ENCODE results near the gene PPM1H. TPM values are rescaled to one million over a fixed set of nuclear protein-coding genes. Genes with fewer than 3 reads are reported as not detected.
"Not testable (repeated sequence)": the region's sequence is repeated elsewhere in the genome, so short reads cannot be mapped to it uniquely, and the experiment has no call there.

Gene PPM1H
- polyA plus RNA-seq, 1 of the 3 experiments (the other 2 are of a cell fraction): 0.13 TPM

- no peak for TF ChIP-seq NFIC (IDR thresholded peaks at IDR 0.05; ENCODE audit: borderline replicate concordance)
- TF ChIP-seq USF2 (IDR thresholded peaks at IDR 0.05; ENCODE audit: borderline replicate concordance, low read depth, low read length): no peak
- TF ChIP-seq POLR2AphosphoS5 (IDR thresholded peaks at IDR 0.05; ENCODE audit: low read depth, low read length): no peak
- peak; percentile 57 for TF ChIP-seq FOSL2 (IDR thresholded peaks at IDR 0.05; ENCODE audit: borderline replicate concordance, low read depth)
- TF ChIP-seq CTCF (IDR thresholded peaks at IDR 0.05): no peak
- TF ChIP-seq EZH2phosphoT487 (IDR thresholded peaks at IDR 0.05; ENCODE audit: borderline replicate concordance, low read depth): no peak
- no peak for TF ChIP-seq RCOR1 (IDR thresholded peaks at IDR 0.05; ENCODE audit: low read length)
- no peak for TF ChIP-seq GATA2 (CRISPR knock-in tag; IDR thresholded peaks at IDR 0.05)
Observed at GRCh38 chr12:62731055-62731820, 203.7 kb downstream of the PPM1H start (continued).

DNA sequence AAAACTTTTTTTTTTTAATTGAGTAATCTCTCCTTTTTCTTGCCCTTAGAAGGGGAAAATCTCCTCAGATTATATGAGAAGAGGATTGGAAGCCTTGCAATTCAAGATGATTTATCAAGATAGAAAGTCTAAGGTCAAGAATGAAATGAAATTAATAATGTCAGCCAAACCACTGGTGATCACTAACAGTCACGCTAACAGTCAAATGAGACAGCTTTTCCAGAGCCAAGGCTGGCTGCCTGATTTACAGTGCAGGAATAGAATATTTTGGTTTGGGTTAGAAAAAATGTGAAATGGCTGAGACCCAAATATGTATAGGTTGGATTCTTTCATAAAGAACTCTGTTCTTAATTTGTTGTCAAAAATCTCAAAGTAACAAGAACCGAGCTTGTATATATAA lies 204.3 kb downstream of the PPM1H start:
- H4K20me1 ChIP-seq (ENCODE audit: insufficient read depth): no peaks in the 10 kb centered on the region
- peaks cover 40% of the 10 kb centered on the region for H3F3A ChIP-seq (replicated peaks; ENCODE audit: insufficient read depth)
- peak overlapping the region in 1 of 2 experiments; percentile 1; a peak in 1 of 4 replicates for H3K4me3 ChIP-seq (ENCODE audit: low read depth in 2 of 2, low read length in 1 of 2)
- peak overlapping the region; percentile 57; the same call in 1 of the 2 replicates for H2AFZ ChIP-seq (ENCODE audit: low read depth)
- peak overlapping the region; percentile 82 to 86; a peak in 3 of 4 replicates for H3K27ac ChIP-seq (ENCODE audit: low read depth in 2 of 2, low read length in 1 of 2)
- no peak for DNase-seq
- ChIA-PET POLR2A (no interaction called here), CTCF (interaction anchor here (0.6 to 1.0 kb wide), 2 partner anchors 63 to 681 kb away, joined by 3 to 4 read pairs; no protein-coding TSS in a partner anchor)
- H3K9me3 ChIP-seq: no peaks in the 10 kb centered on the region
- peak overlapping the region; percentile 49; the same call in 1 of the 2 replicates for H3K9ac ChIP-seq
- peaks cover 0 to 24% of the 10 kb centered on the region in 2 experiments; a peak in 3 of 4 replicates for H3K4me1 ChIP-seq (ENCODE audit: control insufficient read depth in 1 of 2, insufficient read depth in 2 of 2, low read depth in 1 of 2, low read length in 1 of 2)
- peak; percentile 26; the same call in 1 of the 2 replicates for TF ChIP-seq RXRA (IDR thresholded peaks at IDR 0.05; ENCODE audit: borderline replicate concordance, low read depth)
- no peak for TF ChIP-seq USF2 (IDR thresholded peaks at IDR 0.05; ENCODE audit: borderline replicate concordance, low read depth, low read length)
- peak; percentile 76 for TF ChIP-seq TCF12 (IDR thresholded peaks at IDR 0.05)
- TF ChIP-seq SMC3 (IDR thresholded peaks at IDR 0.05; ENCODE audit: low read depth, low read length): no peak
- peak; percentile 89 for TF ChIP-seq PBX3 (IDR thresholded peaks at IDR 0.05)
- TF ChIP-seq, protein P1, sequence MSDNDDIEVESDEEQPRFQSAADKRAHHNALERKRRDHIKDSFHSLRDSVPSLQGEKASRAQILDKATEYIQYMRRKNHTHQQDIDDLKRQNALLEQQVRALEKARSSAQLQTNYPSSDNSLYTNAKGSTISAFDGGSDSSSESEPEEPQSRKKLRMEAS (IDR thresholded peaks at IDR 0.05; ENCODE audit: low read depth): no peak
- no peak; the same call in 1 of the 2 replicates for TF ChIP-seq FOSL2 (IDR thresholded peaks at IDR 0.05; ENCODE audit: borderline replicate concordance, low read depth)
- peak; percentile 25 to 65; a peak in 1 of 4 replicates for TF ChIP-seq EP300 (IDR thresholded peaks at IDR 0.05; ENCODE audit: borderline replicate concordance in 1 of 2, low read depth in 1 of 2, low read length in 1 of 2)
- 0 out of 2 replicates have a peak, but pooled peaks have one; percentile 12 for TF ChIP-seq FOXM1 (IDR thresholded peaks at IDR 0.05; ENCODE audit: low read depth)
- TF ChIP-seq JUND (IDR thresholded peaks at IDR 0.05): peak; percentile 54
- 0 out of 2 replicates have a peak, but pooled peaks have one; percentile 53 for TF ChIP-seq NFIC (IDR thresholded peaks at IDR 0.05; ENCODE audit: borderline replicate concordance)
- no peaks in the 10 kb centered on the region for H3K27me3 ChIP-seq (ENCODE audit: insufficient read depth)
- no peaks in the 10 kb centered on the region for H3K36me3 ChIP-seq (replicated peaks in 1 of 2; ENCODE audit: control insufficient read depth in 1 of 2, insufficient read depth in 2 of 2, low read length in 1 of 2)
- WGBS (ENCODE audit: low lambda C conversion rate): 33% methylated on average over 2 of the region's 2 CpGs
- no peaks in the 10 kb centered on the region for H3K79me2 ChIP-seq (ENCODE audit: insufficient read depth)
- H3K4me2 ChIP-seq: peak overlapping the region; percentile 75
- no peaks in the 10 kb centered on the region for H3K9me2 ChIP-seq

DNA sequence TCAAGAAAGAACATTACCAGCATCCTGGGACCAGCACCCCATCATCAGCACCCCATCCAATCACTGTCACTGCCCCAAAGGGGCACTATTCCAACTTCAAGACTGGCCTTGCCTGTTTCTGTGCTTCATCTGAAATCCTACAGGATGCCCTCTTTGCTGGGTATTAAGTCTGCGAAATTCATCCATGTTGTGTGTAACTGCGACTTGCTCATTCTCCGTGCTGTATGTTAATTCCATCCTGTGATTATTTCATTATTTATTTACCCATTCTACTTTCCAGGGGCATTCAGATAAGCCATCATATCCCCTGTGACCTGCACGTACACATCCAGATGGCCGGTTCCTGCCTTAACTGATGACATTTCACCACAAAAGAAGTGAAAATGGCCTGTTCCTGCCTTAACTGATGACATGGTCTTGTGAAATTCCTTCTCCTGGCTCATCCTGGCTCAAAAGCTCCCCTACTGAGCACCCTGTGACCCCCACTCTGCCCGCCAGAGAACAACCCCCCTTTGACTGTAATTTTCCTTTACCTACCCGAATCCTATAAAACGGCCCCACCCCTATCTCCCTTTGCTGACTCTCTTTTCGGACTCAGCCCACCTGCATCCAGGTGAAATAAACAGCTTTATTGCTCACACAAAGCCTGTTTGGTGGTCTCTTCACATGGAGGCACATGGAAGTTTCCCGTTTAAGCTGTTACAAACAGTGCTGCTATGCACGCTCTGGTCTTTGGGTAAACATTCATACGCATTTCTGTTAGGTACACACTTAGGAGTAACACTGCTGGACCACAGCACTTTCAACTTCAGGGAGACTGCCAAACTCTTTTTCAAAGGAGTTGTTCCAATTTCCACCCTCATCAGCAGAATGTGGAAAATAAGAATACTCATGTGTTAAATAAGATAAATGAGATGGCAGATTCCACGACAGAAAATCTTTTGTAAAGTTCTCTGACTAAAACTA lies 205.1 kb downstream of the PPM1H start:
- H3K9me3 ChIP-seq; H3K79me2 ChIP-seq (ENCODE audit: insufficient read depth); H3K9me2 ChIP-seq; H3K27me3 ChIP-seq (ENCODE audit: insufficient read depth); H3K4me2 ChIP-seq; POLR2A ChIA-PET; H4K20me1 ChIP-seq (ENCODE audit: insufficient read depth); CTCF ChIA-PET; DNase-seq; H3K4me3 ChIP-seq (ENCODE audit: low read depth in 2 of 2, low read length in 1 of 2); H3K36me3 ChIP-seq (replicated peaks in 1 of 2; ENCODE audit: control insufficient read depth in 1 of 2, insufficient read depth in 2 of 2, low read length in 1 of 2): not testable (repeated sequence)
- peak overlapping the region; percentile 49; the same call in 1 of the 2 replicates for H3K9ac ChIP-seq
- WGBS (ENCODE audit: low lambda C conversion rate): 83% methylated on average over 13 of the region's 13 CpGs
- peaks cover 47% of the 10 kb centered on the region for H3F3A ChIP-seq (replicated peaks; ENCODE audit: insufficient read depth)
- H2AFZ ChIP-seq (ENCODE audit: low read depth): 0 out of 2 replicates have a peak overlapping the region, but pooled peaks have one; percentile 57
- peaks cover 0 to 32% of the 10 kb centered on the region in 2 experiments; a peak in 3 of 4 replicates for H3K4me1 ChIP-seq (ENCODE audit: control insufficient read depth in 1 of 2, insufficient read depth in 2 of 2, low read depth in 1 of 2, low read length in 1 of 2)
- peak overlapping the region; percentile 82 to 86; a peak in 3 of 4 replicates for H3K27ac ChIP-seq (ENCODE audit: low read depth in 2 of 2, low read length in 1 of 2)
